ENCODE data around the gene OR4C11. TPM values are rescaled to one million over a fixed set of nuclear protein-coding genes. Genes with fewer than 3 reads are reported as not detected.

OR4C11 gene
- total and polyA plus RNA-seq, 11 donors: not detected

DNA sequence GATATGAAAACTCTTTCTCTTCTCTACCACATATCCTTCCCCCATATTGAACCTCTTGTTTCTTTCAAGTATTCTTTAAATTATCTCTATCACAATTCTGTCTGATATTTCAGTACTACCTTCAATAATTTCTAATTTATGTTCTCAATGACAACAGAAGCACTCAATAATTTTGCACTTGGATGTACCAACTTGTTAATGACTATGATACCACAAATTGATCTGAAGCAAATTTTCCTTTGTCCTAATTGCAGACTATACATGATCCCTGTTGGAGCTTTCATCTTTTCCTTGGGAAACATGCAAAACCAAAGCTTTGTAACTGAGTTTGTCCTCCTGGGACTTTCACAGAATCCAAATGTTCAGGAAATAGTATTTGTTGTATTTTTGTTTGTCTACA is 53.3 kb downstream of the OR4C11 start, which contains the start of gene OR4C15:
Gene OR4C15, plus strand, starts transcription at position 301 of the 400 bp plus-strand sequence. Its CDS starts 0 bp downstream, at position 301.
- no peaks in the 10 kb centered on the region for H3K36me3 ChIP-seq
- ATAC-seq (no peak), DNase-seq (no peak)
- no peak within 1 kb of the TSS for H3K4me3 ChIP-seq
- TF ChIP-seq, protein P1, sequence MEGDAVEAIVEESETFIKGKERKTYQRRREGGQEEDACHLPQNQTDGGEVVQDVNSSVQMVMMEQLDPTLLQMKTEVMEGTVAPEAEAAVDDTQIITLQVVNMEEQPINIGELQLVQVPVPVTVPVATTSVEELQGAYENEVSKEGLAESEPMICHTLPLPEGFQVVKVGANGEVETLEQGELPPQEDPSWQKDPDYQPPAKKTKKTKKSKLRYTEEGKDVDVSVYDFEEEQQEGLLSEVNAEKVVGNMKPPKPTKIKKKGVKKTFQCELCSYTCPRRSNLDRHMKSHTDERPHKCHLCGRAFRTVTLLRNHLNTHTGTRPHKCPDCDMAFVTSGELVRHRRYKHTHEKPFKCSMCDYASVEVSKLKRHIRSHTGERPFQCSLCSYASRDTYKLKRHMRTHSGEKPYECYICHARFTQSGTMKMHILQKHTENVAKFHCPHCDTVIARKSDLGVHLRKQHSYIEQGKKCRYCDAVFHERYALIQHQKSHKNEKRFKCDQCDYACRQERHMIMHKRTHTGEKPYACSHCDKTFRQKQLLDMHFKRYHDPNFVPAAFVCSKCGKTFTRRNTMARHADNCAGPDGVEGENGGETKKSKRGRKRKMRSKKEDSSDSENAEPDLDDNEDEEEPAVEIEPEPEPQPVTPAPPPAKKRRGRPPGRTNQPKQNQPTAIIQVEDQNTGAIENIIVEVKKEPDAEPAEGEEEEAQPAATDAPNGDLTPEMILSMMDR (IDR thresholded peaks at IDR 0.05): no peak
- intact Hi-C loops (cut with DNase I): no loop called here
- no peak within 1 kb of the TSS for H3K27ac ChIP-seq
- H3K9me3 ChIP-seq: peaks cover 0 to 4% (median 0%) of the 10 kb centered on the region in 12 donors
- no peaks in the 10 kb centered on the region for H3K4me1 ChIP-seq
- H3K27me3 ChIP-seq: no peaks in the 10 kb centered on the region

Other genes with a start within 250 kb of the OR4C11 start
- gene OR4A15, start 239.7 kb downstream of the OR4C11 start, total RNA-seq: not detected
- gene OR4A15, start 239.7 kb downstream of the OR4C11 start, polyA plus RNA-seq: not detected
- not detected for gene OR4C15, start 53.2 kb downstream of the OR4C11 start, total RNA-seq
- not detected for gene OR4C15, start 53.2 kb downstream of the OR4C11 start, polyA plus RNA-seq
- not detected for gene OR4C16, start 35.5 kb downstream of the OR4C11 start, total RNA-seq
- gene OR4C16, start 35.5 kb downstream of the OR4C11 start, polyA plus RNA-seq: not detected
- gene OR4P4, start 27.5 kb upstream of the OR4C11 start, total RNA-seq: not detected
- gene OR4P4, start 27.5 kb upstream of the OR4C11 start, polyA plus RNA-seq: not detected
- not detected for gene OR4S2, start 40.7 kb upstream of the OR4C11 start, total RNA-seq
- not detected for gene OR4S2, start 40.7 kb upstream of the OR4C11 start, polyA plus RNA-seq
- not detected for gene OR4C6, start 54.6 kb upstream of the OR4C11 start, total RNA-seq
- not detected for gene OR4C6, start 54.6 kb upstream of the OR4C11 start, polyA plus RNA-seq
- gene OR5D13, start 165.8 kb upstream of the OR4C11 start, total RNA-seq: not detected
- not detected for gene OR5D13, start 165.8 kb upstream of the OR4C11 start, polyA plus RNA-seq
- not detected for gene OR5D14, start 187.9 kb upstream of the OR4C11 start, total RNA-seq
- gene OR5D14, start 187.9 kb upstream of the OR4C11 start, polyA plus RNA-seq: not detected
- gene OR5L1, start 203.7 kb upstream of the OR4C11 start, total RNA-seq: not detected
- not detected for gene OR5L1, start 203.7 kb upstream of the OR4C11 start, polyA plus RNA-seq
- gene OR5D18, start 212.0 kb upstream of the OR4C11 start, total RNA-seq: not detected
- gene OR5D18, start 212.0 kb upstream of the OR4C11 start, polyA plus RNA-seq: not detected
- gene OR5L2, start 219.6 kb upstream of the OR4C11 start, total RNA-seq: not detected
- not detected for gene OR5L2, start 219.6 kb upstream of the OR4C11 start, polyA plus RNA-seq
- not detected for gene OR5D16, start 231.1 kb upstream of the OR4C11 start, total RNA-seq
- not detected for gene OR5D16, start 231.1 kb upstream of the OR4C11 start, polyA plus RNA-seq

Data from heart left ventricle (tissue), 16 donors.